NCI-H2029 (cell line): ENCODE results near the gene RALGDS.
"Not testable (repeated sequence)": the region's sequence is repeated elsewhere in the genome, so short reads cannot be mapped to it uniquely, and the experiment has no call there.

Source experiments
- DNase-seq: peaks from one replicate; lab custom pipeline; 2025; lab: John Stamatoyannopoulos, UW

Gene RALGDS

DNA sequence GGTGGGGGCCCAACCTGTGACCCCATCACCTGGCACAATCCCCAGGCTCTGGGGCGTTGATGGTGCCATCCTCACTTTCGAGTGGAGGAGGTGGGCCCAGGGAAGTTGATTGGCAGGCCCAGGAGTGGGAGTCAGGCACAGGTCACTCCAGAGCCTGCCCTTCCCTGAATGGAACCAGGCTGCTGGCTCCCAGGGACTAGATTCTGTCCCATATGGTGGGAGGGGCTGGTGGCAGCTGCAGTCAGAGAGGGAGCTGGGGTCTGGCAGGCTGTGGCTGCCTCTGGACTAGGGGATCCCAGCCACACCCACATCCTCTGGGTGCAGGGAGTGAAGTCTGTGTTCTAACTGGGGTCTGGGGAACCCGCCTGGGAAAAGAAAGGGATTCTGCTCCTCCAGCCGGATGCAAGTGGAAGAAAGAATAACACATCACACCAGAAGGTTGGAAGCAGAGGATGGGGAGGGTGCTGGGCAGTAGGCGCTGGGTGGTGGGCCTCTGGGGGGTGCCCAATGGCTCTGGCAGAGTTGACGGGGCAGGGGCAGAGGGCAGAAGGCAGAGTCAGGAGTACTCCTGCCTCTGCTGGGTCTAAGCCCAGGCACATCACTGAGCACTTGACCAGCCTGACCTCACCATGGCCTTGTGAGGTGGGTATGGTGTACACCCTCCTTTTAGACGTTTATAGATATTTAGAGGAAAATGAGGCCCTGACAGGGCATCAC lies 33.5 kb downstream of the RALGDS start:
- DNase-seq: no peak

DNA sequence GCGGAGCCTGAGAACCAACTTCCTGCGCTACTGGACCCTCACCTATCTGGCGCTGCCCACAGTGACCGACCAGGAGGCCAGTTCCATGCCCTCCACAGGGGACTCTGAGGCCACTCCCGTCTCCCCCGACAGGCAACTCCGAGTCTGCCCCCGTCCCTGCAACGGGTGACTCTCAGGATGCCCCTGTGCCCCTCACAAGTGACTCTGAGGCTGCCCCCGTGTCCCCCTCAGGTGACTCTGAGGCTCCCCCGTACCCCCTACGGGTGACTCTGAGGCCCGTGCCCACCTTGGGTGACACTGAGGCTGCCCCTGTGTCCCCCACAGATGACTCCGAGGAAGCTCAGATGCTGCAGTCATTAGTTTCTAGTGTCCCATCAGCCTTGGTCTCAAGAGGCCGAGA lies 34.1 kb downstream of the RALGDS start:
- no peak for DNase-seq

DNA sequence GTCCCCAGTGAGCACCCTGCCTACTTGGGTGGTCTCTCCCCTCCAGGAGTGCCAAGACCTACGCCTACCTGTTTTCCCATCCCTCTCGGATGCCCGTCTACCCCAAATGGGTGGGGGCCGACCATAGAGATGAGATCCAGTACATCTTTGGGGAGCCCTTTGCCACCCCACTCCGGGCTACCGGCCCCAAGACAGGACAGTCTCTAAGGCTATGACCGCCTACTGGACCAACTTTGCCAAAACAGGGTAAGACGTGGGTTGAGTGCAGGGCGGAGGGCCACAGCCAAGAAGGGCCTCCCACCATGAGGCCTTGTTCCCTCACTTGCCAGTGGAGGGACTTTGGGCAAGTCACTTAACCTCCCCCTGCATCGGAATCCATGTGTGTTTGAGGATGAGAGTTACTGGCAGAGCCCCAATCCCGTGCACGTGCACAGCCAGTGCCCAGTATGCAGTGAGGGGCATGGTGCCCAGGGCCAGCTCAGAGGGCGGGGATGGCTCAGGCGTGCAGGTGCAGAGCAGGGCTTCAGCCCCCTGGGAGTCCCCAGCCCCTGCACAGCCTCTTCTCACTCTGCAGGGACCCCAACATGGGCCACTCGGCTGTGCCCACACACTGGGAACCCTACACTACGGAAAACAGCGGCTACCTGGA lies 34.7 kb downstream of the RALGDS start:
- DNase-seq: not testable (repeated sequence)

DNA sequence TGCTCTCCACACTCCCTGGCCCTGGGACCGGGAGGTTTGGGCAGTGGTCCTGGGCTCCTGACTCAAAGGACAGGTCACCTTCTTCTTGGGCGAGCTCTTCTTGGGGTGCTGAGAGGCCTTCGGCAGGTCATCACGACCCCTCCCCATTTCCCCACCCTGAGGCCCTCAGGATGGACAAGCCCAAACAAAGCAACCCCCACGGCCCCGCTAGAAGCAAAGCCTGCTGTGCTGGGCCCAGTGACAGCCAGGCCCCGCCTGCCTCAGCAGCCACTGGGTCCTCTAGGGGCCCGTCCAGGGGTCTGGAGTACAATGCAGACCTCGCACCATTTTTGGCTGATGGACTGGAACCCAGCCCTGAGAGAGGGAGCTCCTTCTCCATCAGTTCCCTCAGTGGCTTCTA lies 37.4 kb downstream of the RALGDS start:
- DNase-seq: not testable (repeated sequence)

DNA sequence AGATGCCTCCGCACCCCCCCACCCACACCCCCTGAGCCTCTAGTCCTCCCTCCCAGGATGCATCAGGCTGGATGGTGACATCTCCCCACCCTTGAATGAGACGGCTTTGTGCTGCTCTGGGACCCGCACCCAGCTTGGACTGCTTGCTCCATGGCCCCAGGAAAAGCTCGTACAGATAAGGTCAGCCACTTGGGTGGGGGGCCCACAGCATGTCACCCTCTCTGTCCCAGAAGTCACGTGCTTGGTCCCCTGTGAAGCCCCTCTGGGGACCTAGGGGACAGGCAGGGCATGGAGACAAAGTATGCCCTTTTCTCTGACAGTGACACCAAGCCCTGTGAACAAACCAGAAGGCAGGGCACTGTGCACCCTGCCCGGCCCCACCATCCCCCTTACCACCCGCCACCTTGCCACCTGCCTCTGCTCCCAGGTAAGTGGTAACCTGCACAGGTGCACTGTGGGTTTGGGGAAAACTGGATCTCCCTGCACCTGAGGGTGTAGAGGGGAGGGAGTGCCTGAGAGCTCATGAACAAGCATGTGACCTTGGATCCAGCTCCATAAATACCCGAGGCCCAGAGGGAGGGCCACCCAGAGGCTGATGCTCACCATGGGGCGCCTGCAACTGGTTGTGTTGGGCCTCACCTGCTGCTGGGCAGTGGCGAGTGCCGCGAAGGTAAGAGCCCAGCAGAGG lies 38.9 kb downstream of the RALGDS start:
- not testable (repeated sequence) for DNase-seq

DNA sequence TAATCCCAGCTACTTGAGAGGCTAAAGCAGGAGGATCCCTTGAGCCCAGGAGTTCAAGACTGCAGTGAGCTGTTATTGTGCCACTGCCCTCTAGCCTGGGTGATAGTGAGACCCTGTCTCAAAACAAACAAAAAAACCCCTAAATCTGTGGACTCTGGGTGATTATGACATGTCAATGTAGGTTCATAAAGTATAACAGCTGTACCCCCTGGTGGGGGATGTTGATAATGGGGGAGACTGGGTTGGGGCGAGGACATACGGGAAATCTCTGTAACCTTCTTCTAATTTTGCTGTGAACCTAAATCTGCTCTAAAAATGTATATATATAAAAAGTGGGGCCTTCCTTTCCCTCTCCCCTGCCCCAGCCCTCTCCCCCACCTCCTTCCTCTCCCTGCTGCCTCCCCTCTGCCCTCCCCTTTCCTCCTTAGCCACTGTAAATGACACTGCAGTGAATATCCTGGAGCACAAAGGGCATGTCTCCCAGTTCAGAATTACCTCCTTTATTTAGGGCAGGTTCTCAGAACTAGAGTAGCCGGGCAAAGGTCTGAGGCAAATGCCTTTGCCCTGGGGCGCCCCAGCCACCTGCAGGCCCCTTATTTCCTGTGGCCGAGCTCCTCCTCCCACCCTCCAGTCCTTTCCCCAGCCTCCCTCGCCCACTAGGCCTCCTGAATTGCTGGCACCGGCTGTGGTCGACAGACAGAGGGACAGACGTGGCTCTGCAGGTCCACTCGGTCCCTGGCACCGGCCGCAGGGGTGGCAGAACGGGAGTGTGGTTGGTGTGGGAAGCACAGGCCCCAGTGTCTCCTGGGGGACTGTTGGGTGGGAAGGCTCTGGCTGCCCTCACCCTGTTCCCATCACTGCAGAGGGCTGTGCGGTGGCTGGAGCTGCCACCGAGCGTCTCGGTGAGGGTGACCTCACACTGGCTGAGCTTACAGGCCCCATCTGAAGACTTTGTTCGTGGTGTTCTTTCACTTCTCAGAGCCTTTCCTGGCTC lies 40.0 kb downstream of the RALGDS start:
- not testable (repeated sequence) for DNase-seq

DNA sequence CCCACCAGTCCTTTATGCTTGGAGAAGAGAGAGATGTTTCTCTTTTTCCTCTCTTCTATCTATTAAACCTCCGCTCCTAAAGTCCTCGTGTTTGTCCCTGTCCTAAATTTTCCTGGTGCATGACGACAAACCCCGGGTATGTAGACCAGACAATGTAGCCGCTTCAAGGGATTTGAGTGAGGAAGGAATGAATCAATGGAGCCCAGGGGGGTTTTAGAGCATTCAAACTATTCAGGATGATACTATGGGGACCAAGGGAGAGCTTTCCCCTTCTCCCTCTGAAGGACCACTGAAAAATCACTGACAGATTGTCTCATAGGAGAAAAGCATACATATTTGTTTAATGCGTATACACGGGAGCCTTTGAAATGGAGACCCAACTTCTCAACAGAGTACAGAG lies 40.9 kb downstream of the RALGDS start:
- DNase-seq: no peak

DNA sequence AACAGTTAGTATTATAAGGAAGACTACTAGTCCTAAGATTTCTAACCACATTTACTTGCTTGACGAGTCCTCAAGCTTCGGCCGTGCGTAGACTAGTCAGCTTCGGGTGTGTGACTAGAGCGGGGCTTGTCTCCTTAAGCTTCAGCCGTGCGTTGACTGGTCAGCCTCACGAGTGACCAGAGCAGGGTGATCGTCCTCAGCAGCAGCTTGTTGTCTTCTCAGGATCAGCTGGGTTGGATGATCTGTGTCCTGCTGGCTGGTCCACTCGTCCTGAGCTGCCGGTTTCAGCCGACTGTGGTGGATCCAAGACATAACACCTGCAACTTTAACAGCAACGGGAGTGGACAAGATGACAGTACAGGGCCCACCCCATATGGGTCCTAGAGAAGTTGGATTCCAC lies 42.6 kb downstream of the RALGDS start:
- DNase-seq: no peak

DNA sequence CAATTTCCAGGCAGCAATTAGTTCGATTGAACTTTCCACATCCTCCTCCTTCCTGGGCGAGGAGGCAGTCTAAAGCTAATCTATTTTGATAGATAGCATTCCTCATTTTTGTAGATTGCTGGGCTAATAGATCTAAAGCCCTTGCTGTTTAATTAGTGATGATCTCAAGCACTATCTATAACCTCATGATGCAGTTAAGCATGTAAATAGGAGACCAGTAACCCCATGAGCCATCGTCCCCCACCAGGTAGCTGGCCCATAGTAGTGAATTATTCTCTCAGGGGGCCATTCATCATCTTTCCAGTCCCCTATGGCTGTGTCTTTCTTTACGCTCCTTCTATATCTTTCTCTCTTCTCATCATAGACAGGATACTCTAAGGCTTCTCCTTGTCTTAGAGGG lies 44.3 kb downstream of the RALGDS start:
- DNase-seq: no peak

DNA sequence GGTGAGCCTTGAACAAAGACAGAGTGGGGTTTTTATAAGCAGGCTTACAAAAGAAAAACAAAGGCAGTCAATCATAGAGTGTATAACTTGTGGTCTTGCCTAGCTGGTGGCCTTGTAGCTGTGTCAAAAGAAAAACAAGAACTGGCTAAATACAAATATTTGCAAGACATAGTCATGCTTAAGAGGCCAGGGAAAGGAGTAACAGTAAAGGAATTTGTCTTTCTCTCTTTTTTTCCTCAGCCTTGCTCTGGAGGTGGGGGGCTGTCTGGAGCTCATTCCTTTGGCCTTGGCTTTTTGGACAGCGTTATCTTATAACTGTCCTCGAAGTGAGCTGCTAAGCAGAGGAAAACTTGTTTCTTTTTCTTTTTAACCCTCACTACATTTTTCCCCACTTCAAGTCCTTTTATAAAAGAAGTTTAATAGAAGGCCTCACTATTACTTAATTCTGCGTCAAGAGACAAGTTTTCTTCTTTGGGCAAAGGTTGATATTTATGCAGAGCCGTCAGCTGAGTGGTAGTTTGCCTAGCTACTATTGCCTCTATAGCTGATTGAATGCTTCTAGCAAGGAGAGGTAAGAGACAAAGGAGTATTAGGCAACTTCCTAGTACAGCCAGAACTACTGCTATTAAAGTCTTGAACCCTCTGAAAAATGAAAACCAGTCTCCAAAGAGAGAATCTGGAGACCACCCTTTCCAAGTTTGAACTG lies 45.0 kb downstream of the RALGDS start:
- DNase-seq: no peak

DNA sequence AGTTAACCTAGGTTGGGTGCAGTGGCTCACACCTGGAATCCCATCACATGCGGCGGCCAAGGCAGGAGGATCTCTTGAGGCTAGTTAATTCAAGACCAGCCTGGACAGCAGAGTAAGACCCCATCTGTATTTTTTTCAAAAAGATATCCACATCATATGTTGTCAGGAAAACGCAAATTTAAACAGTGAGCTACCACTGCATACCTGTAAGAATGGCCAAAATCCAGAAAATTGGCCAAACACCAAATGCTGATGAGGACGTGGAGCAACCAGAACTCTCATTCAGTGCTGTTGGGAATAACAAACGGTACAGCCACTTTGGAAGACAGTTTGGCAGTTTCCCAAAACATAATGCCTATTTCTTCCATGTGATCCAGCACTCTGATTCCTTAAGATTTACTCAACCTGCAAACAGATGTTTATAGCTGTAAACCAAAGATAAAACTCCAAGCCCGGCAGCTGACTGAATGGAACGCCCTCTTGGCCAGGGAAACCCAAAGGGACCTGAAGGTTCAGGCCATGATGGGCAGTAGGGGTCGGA lies 46.9 kb downstream of the RALGDS start:
- no peak for DNase-seq

DNA sequence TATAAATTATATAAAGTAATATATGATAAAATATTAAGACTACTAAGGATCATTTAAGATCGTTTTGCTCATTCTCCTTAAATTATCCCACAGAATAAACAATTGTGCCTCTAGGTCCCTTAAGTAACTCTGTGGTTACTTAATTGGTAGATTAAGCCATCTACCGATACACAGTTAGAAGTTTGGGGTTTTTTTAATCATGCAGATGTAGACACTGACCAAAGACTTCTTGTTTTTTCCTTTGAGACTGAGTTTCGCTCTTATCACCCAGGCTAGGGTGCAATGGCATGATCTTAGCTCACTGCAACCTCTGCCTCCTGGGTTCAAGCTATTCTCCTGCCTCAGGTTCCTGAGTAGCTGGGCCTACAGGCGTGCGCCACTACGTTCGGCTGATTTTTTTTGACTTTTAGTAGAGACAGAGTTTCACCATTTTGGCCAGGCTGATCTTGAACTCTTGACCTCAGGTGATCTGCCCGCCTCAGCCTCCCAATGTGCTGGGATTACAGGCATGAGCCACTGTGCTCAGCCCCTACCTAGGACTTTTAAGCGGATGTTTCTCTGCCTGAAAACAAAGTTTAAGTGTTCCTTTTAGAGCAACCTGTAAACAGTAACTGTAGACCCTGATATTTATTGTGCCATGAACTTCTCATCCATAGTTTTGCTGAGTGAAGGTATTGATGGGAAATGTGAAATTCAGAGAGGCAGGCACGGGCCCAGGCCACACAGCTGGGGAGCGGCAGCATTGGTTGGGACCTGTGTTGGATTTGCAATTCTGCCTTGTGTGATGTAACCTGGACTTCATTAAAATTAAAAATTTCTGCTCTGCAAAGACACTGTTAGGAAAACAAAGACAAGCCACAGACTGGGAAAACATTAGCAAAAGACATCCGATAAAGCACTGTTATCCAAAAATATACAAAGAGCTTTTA lies 47.7 kb downstream of the RALGDS start:
- DNase-seq: no peak

DNA sequence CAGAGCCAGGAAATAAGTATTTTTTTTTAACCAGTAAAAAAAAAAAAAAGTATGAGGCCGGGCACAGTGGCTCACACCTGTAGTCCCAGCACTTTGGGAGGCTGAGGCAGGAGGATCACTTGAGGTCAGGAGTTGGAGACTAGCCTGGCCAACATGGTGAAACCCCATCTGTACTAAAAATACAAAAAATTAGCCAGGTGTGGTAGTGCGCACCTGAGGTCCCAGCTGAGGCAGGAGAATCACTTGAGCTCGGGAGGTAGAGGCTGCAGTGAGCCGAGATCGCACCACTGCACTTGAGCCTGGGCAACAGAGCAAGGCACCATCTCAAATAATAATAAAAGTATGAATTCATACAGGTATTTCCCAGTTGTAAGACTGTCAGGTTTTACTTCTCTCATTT lies 48.8 kb downstream of the RALGDS start:
- DNase-seq: not testable (repeated sequence)

DNA sequence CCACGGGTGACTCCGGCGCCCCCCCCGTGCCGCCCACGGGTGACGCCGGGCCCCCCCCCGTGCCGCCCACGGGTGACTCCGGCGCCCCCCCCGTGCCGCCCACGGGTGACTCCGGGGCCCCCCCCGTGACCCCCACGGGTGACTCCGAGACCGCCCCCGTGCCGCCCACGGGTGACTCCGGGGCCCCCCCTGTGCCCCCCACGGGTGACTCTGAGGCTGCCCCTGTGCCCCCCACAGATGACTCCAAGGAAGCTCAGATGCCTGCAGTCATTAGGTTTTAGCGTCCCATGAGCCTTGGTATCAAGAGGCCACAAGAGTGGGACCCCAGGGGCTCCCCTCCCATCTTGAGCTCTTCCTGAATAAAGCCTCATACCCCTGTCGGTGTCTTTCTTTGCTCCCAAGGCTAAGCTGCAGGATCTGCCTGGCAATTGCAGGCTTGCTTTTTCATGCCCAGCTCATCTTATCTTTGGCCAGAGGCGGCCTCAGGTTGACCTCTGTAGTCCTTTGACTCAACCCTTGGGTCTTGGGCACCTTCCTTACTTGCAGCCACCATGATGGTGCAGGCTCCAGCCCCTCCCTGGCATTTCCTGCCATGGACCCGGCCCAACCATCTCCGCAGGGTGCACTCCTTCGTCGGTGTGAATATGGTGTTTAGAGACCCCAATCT lies 49.4 kb downstream of the RALGDS start:
- no peak for DNase-seq

DNA sequence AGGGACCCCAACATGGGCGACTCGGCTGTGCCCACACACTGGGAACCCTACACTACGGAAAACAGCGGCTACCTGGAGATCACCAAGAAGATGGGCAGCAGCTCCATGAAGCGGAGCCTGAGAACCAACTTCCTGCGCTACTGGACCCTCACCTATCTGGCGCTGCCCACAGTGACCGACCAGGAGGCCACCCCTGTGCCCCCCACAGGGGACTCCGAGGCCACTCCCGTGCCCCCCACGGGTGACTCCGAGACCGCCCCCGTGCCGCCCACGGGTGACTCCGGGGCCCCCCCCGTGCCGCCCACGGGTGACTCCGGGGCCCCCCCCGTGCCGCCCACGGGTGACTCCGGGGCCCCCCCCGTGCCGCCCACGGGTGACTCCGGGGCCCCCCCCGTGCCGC lies 50.1 kb downstream of the RALGDS start:
- not testable (repeated sequence) for DNase-seq

DNA sequence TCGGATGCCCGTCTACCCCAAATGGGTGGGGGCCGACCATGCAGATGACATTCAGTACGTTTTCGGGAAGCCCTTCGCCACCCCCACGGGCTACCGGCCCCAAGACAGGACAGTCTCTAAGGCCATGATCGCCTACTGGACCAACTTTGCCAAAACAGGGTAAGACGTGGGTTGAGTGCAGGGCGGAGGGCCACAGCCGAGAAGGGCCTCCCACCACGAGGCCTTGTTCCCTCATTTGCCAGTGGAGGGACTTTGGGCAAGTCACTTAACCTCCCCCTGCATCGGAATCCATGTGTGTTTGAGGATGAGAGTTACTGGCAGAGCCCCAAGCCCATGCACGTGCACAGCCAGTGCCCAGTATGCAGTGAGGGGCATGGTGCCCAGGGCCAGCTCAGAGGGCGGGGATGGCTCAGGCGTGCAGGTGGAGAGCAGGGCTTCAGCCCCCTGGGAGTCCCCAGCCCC lies 50.5 kb downstream of the RALGDS start:
- DNase-seq: not testable (repeated sequence)

DNA sequence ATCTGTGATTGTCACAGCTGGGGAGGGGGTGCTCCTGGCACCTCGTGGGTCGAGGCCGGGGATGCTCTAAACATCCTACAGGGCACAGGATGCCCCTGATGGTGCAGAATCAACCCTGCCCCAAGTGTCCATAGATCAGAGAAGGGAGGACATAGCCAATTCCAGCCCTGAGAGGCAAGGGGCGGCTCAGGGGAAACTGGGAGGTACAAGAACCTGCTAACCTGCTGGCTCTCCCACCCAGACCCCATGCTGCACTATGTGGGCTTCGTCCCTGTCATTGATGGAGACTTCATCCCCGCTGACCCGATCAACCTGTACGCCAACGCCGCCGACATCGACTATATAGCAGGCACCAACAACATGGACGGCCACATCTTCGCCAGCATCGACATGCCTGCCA lies 52.6 kb downstream of the RALGDS start:
- DNase-seq: not testable (repeated sequence)

DNA sequence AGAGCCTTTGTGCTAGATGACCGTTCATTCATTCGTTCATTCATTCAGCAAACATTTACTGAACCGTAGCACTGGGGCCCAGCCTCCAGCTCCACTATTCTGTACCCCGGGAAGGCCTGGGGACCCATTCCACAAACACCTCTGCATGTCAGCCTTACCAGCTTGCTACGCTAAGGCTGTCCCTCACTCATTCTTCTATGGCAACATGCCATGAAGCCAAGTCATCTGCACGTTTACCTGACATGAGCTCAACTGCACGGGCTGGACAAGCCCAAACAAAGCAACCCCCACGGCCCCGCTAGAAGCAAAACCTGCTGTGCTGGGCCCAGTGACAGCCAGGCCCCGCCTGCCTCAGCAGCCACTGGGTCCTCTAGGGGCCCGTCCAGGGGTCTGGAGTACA lies 53.2 kb downstream of the RALGDS start:
- DNase-seq: no peak

DNA sequence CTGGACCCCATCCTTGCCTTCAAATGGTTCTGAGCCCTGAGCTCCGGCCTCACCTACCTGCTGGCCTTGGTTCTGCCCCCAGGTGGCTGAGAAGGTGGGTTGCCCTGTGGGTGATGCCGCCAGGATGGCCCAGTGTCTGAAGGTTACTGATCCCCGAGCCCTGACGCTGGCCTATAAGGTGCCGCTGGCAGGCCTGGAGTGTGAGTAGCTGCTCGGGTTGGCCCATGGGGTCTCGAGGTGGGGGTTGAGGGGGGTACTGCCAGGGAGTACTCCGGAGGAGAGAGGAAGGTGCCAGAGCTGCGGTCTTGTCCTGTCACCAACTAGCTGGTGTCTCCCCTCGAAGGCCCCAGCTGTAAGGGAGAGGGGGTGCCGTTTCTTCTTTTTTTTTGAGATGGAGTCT lies 54.0 kb downstream of the RALGDS start:
- DNase-seq: no peak
